VCaP (cell line): ENCODE results near the gene LLGL2.

Experiments used
- H3K27ac ChIP-seq: fragments of 450-650 bp; 2 replicates; pipeline ENCODE4 v1.5.1; 2017
- TF ChIP-seq, protein P1 (sequence below): fragments of 450-650 bp; conservative IDR thresholded peaks from 2 replicates; pipeline ENCODE4 v1.5.1; 2017; ENCODE audit warnings: mild to moderate bottlenecking, moderate library complexity

LLGL2 gene

DNA sequence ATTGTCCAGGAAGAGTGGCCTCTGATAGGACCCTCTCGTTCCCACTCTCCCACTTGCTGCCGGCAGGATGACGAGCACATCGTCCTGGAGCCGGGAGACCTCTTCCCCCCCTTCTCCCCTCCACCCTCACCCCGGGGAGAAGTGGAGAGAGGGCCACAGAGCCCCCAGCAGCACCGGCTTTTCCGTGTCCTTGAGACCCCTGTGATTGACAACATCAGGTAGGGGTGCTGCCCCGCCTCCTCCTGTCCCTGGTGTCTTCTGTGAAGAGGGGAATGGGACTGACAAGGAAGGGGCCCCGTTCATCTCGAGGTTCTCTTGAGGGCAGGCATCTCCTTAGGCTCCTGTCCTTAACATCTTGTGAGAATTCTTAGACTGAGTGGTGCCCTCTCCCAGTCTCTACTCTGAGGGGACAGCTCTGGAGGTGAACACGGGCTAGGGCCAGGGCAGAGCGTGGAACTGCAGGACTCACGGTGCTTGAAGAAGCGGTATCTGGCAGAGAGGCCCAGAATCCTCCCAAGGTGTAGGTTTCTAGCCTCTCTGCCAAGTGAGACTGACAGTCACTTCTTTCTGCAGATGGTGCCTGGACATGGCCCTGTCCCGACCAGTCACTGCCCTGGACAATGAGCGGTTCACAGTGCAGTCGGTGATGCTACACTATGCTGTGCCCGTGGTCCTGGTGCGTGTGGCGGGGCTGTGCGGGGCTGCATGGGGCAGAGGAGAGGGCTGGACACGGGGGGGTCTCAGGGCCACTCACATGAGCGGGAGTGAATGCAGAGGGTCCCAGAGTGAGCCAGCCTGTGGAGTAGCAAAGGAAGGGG lies 36.6 kb upstream of the LLGL2 start:
- no peak overlapping the region for H3K27ac ChIP-seq
- TF ChIP-seq, protein P1, sequence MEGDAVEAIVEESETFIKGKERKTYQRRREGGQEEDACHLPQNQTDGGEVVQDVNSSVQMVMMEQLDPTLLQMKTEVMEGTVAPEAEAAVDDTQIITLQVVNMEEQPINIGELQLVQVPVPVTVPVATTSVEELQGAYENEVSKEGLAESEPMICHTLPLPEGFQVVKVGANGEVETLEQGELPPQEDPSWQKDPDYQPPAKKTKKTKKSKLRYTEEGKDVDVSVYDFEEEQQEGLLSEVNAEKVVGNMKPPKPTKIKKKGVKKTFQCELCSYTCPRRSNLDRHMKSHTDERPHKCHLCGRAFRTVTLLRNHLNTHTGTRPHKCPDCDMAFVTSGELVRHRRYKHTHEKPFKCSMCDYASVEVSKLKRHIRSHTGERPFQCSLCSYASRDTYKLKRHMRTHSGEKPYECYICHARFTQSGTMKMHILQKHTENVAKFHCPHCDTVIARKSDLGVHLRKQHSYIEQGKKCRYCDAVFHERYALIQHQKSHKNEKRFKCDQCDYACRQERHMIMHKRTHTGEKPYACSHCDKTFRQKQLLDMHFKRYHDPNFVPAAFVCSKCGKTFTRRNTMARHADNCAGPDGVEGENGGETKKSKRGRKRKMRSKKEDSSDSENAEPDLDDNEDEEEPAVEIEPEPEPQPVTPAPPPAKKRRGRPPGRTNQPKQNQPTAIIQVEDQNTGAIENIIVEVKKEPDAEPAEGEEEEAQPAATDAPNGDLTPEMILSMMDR = no peak

DNA sequence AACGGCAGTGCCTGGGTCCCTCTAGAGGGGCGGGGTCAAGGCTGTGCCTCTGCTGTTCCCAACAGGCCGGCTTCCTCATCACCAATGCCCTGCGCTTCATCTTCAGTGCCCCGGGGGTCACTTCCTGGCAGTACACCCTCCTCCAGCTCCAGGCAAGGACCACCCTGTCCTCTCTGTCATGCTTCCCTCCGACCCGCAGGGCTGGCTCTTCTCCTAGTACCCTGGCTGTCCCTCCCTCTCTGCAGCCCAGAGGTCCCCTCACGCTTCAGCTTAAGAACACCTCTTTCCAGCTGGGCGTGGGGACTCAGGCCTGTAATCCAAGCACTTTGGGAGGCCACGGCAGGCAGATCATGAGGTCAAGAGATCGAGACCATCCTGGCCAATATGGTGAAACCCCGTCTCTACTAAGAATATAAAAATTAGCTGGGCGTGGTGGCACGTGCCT lies 36.0 kb upstream of the LLGL2 start:
- TF ChIP-seq, protein P1 = no peak
- no peak overlapping the region for H3K27ac ChIP-seq

GRCh38 chr17:75490173-75490743 lies 35.2 kb upstream of the LLGL2 start:
- TF ChIP-seq, protein P1 = no peak

DNA sequence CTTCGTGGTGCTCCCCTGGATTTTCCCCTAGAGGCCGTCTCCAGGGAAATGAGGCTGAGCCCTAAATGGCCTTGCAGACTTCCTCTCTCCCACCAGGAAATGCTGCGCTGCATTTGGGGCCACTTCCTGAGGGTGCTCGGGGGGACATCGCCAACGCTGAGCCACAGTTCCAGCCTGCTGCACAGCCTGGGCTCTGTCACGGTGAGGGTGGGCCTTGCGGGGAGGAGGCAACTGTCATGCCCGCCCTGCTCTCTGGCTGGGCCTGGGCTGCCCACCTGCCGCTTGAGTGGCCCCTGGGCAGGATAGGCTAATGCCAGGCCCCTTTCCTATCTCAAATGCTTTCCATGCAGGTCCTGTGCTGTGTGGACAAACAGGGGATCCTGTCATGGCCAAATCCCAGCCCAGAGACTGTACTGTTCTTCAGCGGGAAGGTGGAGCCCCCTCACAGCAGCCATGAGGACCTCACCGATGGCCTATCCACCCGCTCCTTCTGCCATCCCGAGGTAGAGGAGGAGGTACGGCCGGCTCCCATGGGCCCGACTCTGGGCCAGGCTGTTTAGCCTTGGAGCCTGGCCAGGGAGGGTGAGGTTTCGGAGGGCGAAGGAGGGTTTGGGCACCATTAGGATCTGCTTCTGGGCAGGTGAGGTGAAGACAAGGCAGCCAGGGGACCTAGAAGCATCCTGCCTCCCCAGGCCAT lies 34.4 kb upstream of the LLGL2 start:
- H3K27ac ChIP-seq = no peak overlapping the region
- TF ChIP-seq, protein P1 = no peak

More at GRCh38 chr17:75490173-75490743, 35.2 kb upstream of the LLGL2 start:
- H3K27ac ChIP-seq = no peak overlapping the region

DNA sequence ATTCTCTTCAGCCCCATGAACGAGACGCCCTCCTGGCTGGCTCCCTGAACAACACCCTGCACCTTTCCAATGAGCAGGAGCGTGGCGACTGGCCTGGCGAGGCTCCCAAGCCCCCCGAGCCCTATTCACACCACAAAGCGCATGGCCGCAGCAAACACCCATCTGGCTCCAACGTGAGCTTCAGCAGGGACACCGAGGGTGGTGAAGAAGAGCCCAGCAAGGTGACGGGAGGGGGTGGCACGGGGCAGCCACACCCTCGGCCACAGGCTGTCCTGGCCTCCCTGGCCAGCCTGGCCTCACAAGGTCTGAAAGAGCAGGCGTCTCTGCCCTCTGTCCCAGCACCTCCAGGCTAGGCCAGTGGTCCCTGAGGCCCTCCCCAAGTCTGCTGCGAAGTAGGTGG lies 33.8 kb upstream of the LLGL2 start:
- TF ChIP-seq, protein P1 = no peak
- no peak overlapping the region for H3K27ac ChIP-seq

DNA sequence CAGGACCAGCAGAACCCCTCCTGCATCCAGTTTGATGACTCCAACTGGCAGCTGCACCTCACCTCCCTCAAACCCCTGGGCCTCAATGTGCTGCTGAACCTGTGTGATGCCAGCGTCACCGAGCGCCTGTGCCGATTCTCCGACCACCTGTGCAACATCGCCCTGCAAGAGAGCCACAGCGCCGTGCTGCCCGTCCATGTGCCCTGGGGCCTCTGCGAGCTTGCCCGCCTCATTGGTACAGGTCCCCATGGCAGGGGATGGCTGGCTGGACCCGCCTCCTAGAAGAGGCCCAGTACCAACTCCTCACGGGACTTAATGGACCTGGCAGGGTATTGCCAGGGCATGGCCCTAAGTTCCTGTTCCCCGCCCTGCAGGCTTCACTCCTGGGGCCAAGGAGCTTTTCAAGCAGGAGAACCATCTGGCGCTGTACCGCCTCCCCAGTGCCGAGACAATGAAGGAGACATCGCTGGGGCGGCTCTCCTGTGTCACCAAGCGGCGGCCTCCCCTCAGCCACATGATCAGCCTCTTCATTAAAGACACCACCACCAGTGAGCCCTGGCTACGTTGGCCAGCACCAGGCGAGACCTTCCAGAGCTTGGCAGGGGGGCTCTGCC lies 32.8 kb upstream of the LLGL2 start:
- TF ChIP-seq, protein P1 = no peak

More for the DNA sequence above, 32.8 kb upstream of the LLGL2 start:
- no peak overlapping the region for H3K27ac ChIP-seq
